ENCODE results near the gene SLC15A2. TPM values are rescaled to one million over a fixed set of nuclear protein-coding genes. Genes with fewer than 3 reads are reported as not detected.

SLC15A2 gene
- total RNA-seq, 4 donors from 2014 or later, result 0.59 to 13.2 (median 4.1) TPM

- Histone ChIP-seq H3K4me3 (no peak overlapping the region), H3K4me1 (no peaks in the 10 kb centered on the region), H3K36me3 (no peaks in the 10 kb centered on the region), H3K27me3 (no peaks in the 10 kb centered on the region), H3K9me3 (peaks cover 0 to 12% (median 0%) of the 10 kb centered on the region in 4 donors), H3K27ac (no peak overlapping the region)
- WGBS, 2 donors, result 87 to 88% methylated on average over 2 of the region's 2 CpGs
- DNase-seq (ENCODE audit: low spot score in 2 of 2), result no peak
- TF ChIP-seq, protein P1, sequence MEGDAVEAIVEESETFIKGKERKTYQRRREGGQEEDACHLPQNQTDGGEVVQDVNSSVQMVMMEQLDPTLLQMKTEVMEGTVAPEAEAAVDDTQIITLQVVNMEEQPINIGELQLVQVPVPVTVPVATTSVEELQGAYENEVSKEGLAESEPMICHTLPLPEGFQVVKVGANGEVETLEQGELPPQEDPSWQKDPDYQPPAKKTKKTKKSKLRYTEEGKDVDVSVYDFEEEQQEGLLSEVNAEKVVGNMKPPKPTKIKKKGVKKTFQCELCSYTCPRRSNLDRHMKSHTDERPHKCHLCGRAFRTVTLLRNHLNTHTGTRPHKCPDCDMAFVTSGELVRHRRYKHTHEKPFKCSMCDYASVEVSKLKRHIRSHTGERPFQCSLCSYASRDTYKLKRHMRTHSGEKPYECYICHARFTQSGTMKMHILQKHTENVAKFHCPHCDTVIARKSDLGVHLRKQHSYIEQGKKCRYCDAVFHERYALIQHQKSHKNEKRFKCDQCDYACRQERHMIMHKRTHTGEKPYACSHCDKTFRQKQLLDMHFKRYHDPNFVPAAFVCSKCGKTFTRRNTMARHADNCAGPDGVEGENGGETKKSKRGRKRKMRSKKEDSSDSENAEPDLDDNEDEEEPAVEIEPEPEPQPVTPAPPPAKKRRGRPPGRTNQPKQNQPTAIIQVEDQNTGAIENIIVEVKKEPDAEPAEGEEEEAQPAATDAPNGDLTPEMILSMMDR (IDR thresholded peaks at IDR 0.05), result no peak
Observed at GRCh38 chr3:121974601-121975111, 80.5 kb downstream of the SLC15A2 start.

DNA sequence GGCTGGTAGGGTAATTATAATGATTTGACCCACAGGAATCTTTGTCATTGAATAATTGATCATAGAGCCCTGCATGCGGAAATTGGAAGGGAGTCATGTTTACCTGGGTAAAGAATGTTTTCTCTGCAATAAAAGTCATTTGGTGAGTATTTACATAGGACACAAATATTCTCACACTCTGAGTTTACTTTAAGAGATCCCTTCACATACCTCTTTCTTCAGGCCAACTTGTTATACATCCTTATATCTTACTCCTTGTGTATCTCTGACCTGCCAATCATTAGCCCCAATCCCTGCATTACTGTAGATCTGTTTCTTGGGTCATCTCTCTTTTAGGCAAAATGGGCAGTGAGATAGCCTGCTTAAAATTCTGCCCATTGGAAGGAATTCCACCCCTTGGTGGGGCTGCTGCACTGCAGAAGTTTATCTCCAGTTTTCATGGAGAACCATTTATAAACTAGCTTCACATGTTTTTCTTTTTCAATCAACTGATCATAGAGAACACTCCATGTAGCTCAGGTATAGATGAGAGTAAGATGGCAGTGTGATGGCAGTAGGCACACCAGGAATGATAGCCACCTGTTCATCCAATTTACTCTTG lies 81.6 kb downstream of the SLC15A2 start:
- Histone ChIP-seq H3K9me3 (peaks cover 0 to 12% (median 0%) of the 10 kb centered on the region in 4 donors), H3K4me1 (no peaks in the 10 kb centered on the region), H3K36me3 (no peaks in the 10 kb centered on the region), H3K27me3 (no peaks in the 10 kb centered on the region), H3K4me3 (no peak overlapping the region), H3K27ac (no peak overlapping the region)
- 91 to 97% methylated on average over 1 of the region's 1 CpG for WGBS, 2 donors
- TF ChIP-seq, protein P1 (IDR thresholded peaks at IDR 0.05), result no peak
- no peak for TF ChIP-seq POLR2A (IDR thresholded peaks at IDR 0.05)
- TF ChIP-seq EP300 (IDR thresholded peaks at IDR 0.05), result no peak
- DNase-seq (ENCODE audit: low spot score in 2 of 2), result no peak

DNA sequence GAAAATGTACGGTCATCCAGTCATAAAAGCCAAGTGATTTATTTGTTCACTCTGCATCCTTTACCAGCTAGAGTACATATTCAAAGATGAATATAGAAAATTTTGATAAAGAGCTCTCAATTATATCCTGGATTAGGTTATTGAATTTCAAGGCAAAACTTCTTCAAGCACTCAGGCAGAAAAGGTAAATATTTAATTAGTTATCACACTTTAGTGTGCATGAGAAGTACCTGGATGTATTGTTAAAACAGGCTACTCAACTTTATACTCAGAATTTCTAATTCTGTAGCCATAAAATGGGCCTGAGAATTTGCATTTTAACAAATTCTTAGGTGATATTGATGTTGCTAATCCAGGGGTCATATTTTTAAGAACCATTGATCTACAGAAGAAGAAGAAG lies 82.5 kb downstream of the SLC15A2 start:
- no peak overlapping the region for H3K4me3 ChIP-seq
- no peaks in the 10 kb centered on the region for H3K27me3 ChIP-seq
- H3K36me3 ChIP-seq, result no peaks in the 10 kb centered on the region
- no peak for DNase-seq (ENCODE audit: low spot score in 2 of 2)
- H3K9me3 ChIP-seq, result peaks cover 0 to 12% (median 0%) of the 10 kb centered on the region in 4 donors
- 86 to 94% methylated on average over 1 of the region's 1 CpG for WGBS, 2 donors
- no peaks in the 10 kb centered on the region for H3K4me1 ChIP-seq
- H3K27ac ChIP-seq, result no peak overlapping the region
- TF ChIP-seq EP300 (IDR thresholded peaks at IDR 0.05), result no peak
- TF ChIP-seq, protein P1 (IDR thresholded peaks at IDR 0.05), result no peak
- TF ChIP-seq POLR2A (IDR thresholded peaks at IDR 0.05), result no peak

- H3K27ac ChIP-seq, result no peak overlapping the region
- H3K36me3 ChIP-seq, result no peaks in the 10 kb centered on the region
- no peak for DNase-seq (ENCODE audit: low spot score in 2 of 2)
- H3K9me3 ChIP-seq, result peaks cover 0 to 23% (median 2%) of the 10 kb centered on the region in 4 donors
- TF ChIP-seq POLR2A (IDR thresholded peaks at IDR 0.05) (no peak), EP300 (IDR thresholded peaks at IDR 0.05) (no peak)
- TF ChIP-seq, protein P1 (IDR thresholded peaks at IDR 0.05), result no peak
- 66 to 87% methylated on average over 2 of the region's 2 CpGs for WGBS, 2 donors
- H3K27me3 ChIP-seq, result no peaks in the 10 kb centered on the region
- H3K4me3 ChIP-seq, result no peak overlapping the region
- H3K4me1 ChIP-seq, result no peaks in the 10 kb centered on the region
Observed at GRCh38 chr3:121979246-121979645, 85.0 kb downstream of the SLC15A2 start.

DNA sequence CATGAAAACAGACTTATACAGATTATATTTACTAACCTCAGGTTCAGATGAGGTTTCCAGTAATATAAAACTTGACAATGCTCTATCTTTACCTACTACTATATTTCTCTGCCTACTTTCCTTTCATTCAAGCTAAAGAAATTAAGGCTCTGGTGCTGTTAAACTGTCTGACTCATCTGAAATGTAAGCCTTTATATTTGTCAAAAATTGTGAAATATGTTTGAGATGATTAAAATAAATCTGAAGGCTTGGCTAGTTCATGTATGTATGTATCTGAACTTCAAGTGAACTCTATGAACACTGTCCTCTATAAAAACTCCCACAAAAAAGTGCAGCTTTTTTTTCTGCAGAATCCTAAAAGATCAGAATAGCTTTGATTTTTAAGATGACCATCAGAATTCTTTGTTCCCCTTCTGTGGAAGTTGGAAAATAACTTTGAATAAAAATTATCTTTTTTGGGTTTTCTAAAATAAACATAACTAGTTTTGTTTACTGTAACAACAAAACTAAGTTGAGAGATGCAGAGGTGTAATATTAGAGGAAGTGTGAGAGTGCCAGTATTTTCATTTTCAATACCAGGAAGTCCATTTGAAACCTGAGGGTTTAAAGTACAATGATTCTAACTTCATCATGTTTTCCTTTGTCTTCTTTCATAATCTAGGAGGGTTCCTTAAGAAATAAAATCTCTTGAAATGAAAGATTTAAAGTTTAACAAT lies 85.7 kb downstream of the SLC15A2 start:
- no peak overlapping the region for H3K27ac ChIP-seq
- no peak for DNase-seq (ENCODE audit: low spot score in 2 of 2)
- no peaks in the 10 kb centered on the region for H3K27me3 ChIP-seq
- TF ChIP-seq EP300 (IDR thresholded peaks at IDR 0.05), result no peak
- TF ChIP-seq, protein P1 (IDR thresholded peaks at IDR 0.05), result no peak
- no peak for TF ChIP-seq POLR2A (IDR thresholded peaks at IDR 0.05)
- peaks cover 0 to 20% (median 2%) of the 10 kb centered on the region in 4 donors for H3K9me3 ChIP-seq
- H3K36me3 ChIP-seq, result no peaks in the 10 kb centered on the region
- no peaks in the 10 kb centered on the region for H3K4me1 ChIP-seq
- H3K4me3 ChIP-seq, result no peak overlapping the region
